Endothelial cell of umbilical vein (primary cell): ENCODE measurements around the gene VANGL2. TPM values are rescaled to one million over a fixed set of nuclear protein-coding genes. Genes with fewer than 3 reads are reported as not detected.

ENCODE experiments used
- BruUV-seq: library from RNA; stranded (reverse); fragments of 400-500 nt; replicated peaks from 2 replicates; lab custom pipeline; 2021; lab: Mats Ljungman, UMichigan
- CTCF ChIA-PET: fragments of 300-600, 350-600 bp; sonication (Branson Sonifier 250); formaldehyde crosslinking; loops from one replicate; lab custom pipeline; 2021; ENCODE audit warnings: antibody characterized with exemption, inconsistent platforms; lab: Charles Lee
- POLR2A ChIA-PET: fragments of 300-600, 350-600 bp; sonication (Branson Sonifier 250); formaldehyde crosslinking; loops from one replicate; lab custom pipeline; 2021; ENCODE audit warnings: antibody characterized with exemption, inconsistent platforms; lab: Charles Lee
- DNase-seq: peaks from one replicate; pipeline ENCODE4 v3.0.0-alpha.2; 2011; ENCODE audit warnings: low read depth, low spot score
- FAIRE-seq: peaks from 2 replicates; lab custom pipeline; 2011; peaks lifted over from hg19 to GRCh38; lab: Jason Lieb, UNC
- H2AFZ ChIP-seq: 2 replicates; pipeline ENCODE4 v1.6.0; 2012; ENCODE audit warnings: low read depth, low read length, control low read depth, inconsistent platforms
- H3K27ac ChIP-seq: 2 replicates; pipeline ENCODE4 v1.5.1; 2011; ENCODE audit warnings: low read depth, mild to moderate bottlenecking, control low read depth, low read length, moderate library complexity; ENCODE audit not compliant: insufficient read depth
- H3K27me3 ChIP-seq, 2 experiments: 2 replicates each; pipeline versions ENCODE4 v1.6.0 to v1.6.1; 2011; ENCODE audit warnings: low read length in 2 of 2, mixed read lengths in 1 of 2; ENCODE audit not compliant: control insufficient read depth in 2 of 2, insufficient read depth in 2 of 2
- H3K36me3 ChIP-seq, 2 experiments: 2 replicates in 1 of 2; 3 replicates in 1 of 2; pipeline ENCODE4 v1.5.1; 2011; ENCODE audit warnings: low read length in 2 of 2, mild to moderate bottlenecking in 1 of 2, moderate library complexity in 1 of 2; ENCODE audit not compliant: control insufficient read depth in 2 of 2, insufficient read depth in 2 of 2; ENCODE audit errors: extremely low read depth in 1 of 2
- H3K4me1 ChIP-seq: 3 replicates; pipeline ENCODE4 v1.5.1; 2011; ENCODE audit warnings: mild to moderate bottlenecking, low read length; ENCODE audit not compliant: control insufficient read depth, insufficient read depth; ENCODE audit errors: extremely low read depth
- H3K4me2 ChIP-seq: 2 replicates; pipeline ENCODE4 v1.6.1; 2011; ENCODE audit warnings: low read length, control low read depth, mixed read lengths; ENCODE audit not compliant: insufficient read depth
- H3K4me3 ChIP-seq, 3 experiments: fragments of 200-600 bp in 1 of 3; sonication (generic), shearing (Covaris generic) in 1 of 3; replicated peaks in 1 of 3; 2 replicates each; pipeline ENCODE4 v1.5.1; 2011 to 2016; ENCODE audit warnings: control low read depth in 3 of 3, low read length in 3 of 3, mild to moderate bottlenecking in 2 of 3, inconsistent platforms in 1 of 3, low read depth in 1 of 3, moderate library complexity in 1 of 3; ENCODE audit not compliant: insufficient read depth in 1 of 3
- H3K79me2 ChIP-seq: 2 replicates; pipeline ENCODE4 v1.6.0; 2012; ENCODE audit warnings: low read length, inconsistent platforms; ENCODE audit not compliant: control insufficient read depth, insufficient read depth
- H3K9ac ChIP-seq: replicated peaks from 2 replicates; pipeline ENCODE3; 2011; ENCODE audit warnings: low read length, control low read depth; ENCODE audit not compliant: insufficient read depth; ENCODE audit errors: extremely low read depth
- H3K9me1 ChIP-seq: replicated peaks from 3 replicates; pipeline ENCODE4 v1.6.0; 2011; ENCODE audit warnings: mild to moderate bottlenecking, low read length; ENCODE audit not compliant: control insufficient read depth, insufficient read depth; ENCODE audit errors: extremely low read depth
- H3K9me3 ChIP-seq: replicated peaks from 2 replicates; pipeline ENCODE4 v1.5.1; 2012; ENCODE audit warnings: low read length, inconsistent platforms; ENCODE audit not compliant: control insufficient read depth, insufficient read depth
- H4K20me1 ChIP-seq: replicated peaks from 2 replicates; pipeline ENCODE3; 2011; ENCODE audit warnings: mild to moderate bottlenecking, low read length; ENCODE audit not compliant: control insufficient read depth, insufficient read depth; ENCODE audit errors: extremely low read depth
- EZH2 ChIP-seq: IDR thresholded peaks from 2 replicates; pipeline ENCODE4 v1.6.1; 2012; ENCODE audit warnings: borderline replicate concordance, low read depth, mild to moderate bottlenecking, moderate library complexity, low read length, inconsistent platforms; ENCODE audit not compliant: severe bottlenecking
- FOS ChIP-seq: IDR thresholded peaks from 2 replicates; pipeline ENCODE4 v1.6.1; 2011; ENCODE audit warnings: mild to moderate bottlenecking, low read length, moderate library complexity, borderline replicate concordance; ENCODE audit not compliant: insufficient read depth
- GATA2 ChIP-seq: IDR thresholded peaks from 2 replicates; pipeline ENCODE4 v1.7.0; 2011; ENCODE audit warnings: low read depth, mild to moderate bottlenecking, moderate library complexity, mixed read lengths, low read length; ENCODE audit not compliant: insufficient read length, insufficient read depth
- JUN ChIP-seq: IDR thresholded peaks from 2 replicates; pipeline ENCODE4 v1.6.1; 2011; ENCODE audit warnings: borderline replicate concordance, low read depth; ENCODE audit not compliant: insufficient read length, insufficient read depth
- MYC ChIP-seq: IDR thresholded peaks from one replicate; pipeline ENCODE4 v1.6.1; 2011; ENCODE audit warnings: mild to moderate bottlenecking, low read depth, low read length
- POLR2A ChIP-seq: IDR thresholded peaks from 2 replicates; pipeline ENCODE4 v1.6.1; 2012; ENCODE audit warnings: low read depth, mild to moderate bottlenecking, control low read depth, low read length
- dilution Hi-C: fragments of 300-500 bp; cut with MboI; formaldehyde crosslinking; loops from one replicate; pipeline ENCODE4 v1.15.0; 2019; ENCODE audit warnings: low sequenced_read_pairs; ENCODE audit not compliant: extremely low pct_ligation_motif_present
- intact Hi-C: fragments of 100-400 bp; cut with micrococcal nuclease; formaldehyde crosslinking; loops from one replicate; pipeline ENCODE4 v1.10.0; 2022
- polyA plus RNA-seq, 4 experiments: library from polyadenylated mRNA; depleted of rRNA in 3 of 4; stranded (reverse) in 3 of 4; unstranded in 1 of 4; fragments of >200 nt; gene quantifications; 2 replicates each; pipeline versions ENCODE4 v1.2.1 to v1.2.3, GENCODE V29; 2011 to 2012; ENCODE audit warnings: missing spikeins in 1 of 4
- total RNA-seq: library from RNA; stranded (reverse); gene quantifications from 2 replicates; pipeline ENCODE4 v1.2.3, GENCODE V29; 2021
- TF ChIP-seq, protein P1 (sequence below), 2 donors: IDR thresholded peaks; 1 replicate in 1 of 2; 2 replicates in 1 of 2; pipeline ENCODE4 v1.5.1; 2011; ENCODE audit warnings: low read length in 2 of 2, mild to moderate bottlenecking in 2 of 2, moderate library complexity in 2 of 2, control low read depth in 1 of 2, inconsistent platforms in 1 of 2, low read depth in 1 of 2; ENCODE audit not compliant: insufficient read depth in 1 of 2; ENCODE audit errors: extremely low read depth in 1 of 2
- TF ChIP-seq, protein P2 (sequence below): IDR thresholded peaks from 2 replicates; pipeline ENCODE4 v1.6.1; 2011; ENCODE audit not compliant: insufficient read depth, insufficient read length

The VANGL2 gene
- total and polyA plus RNA-seq, 2 donors (not counting 3 experiments of a cell fraction or from before 2014, with no cell fraction given) = 0.01 TPM; not detected in 1

DNA sequence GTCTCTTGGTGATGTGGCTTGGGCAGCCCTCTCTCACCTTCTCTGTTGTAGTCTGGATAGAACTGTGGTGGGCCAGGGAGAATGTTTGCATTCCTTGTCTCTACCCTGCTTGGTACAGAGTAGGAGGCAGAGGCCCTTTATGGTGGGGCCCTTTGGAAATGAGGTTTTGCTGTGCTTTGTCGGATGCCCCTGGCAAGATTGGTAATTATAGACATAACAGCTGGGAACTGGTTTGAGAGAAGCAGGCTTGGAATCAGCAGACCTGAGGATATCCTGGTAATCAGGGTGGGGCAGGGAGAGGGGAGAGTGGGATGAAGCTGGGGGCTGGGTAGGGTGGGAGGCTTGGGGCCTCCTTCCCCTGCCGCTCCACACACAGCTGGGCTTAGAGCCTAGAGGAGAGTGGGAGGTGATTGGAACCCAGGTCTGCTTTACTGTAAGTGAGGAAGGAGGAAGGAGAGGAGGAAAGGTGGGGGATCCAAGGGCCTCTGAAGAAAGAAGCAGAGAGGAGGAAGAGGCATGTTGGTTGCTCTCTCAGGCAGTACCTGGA is 5.0 kb downstream of the VANGL2 start:
- Histone ChIP-seq H3K27ac (no peak overlapping the region), H3K4me3 (no peak overlapping the region), H3K79me2 (no peaks in the 10 kb centered on the region), H3K9me1 (no peaks in the 10 kb centered on the region), H3K9ac (no peak overlapping the region), H3K27me3 (peaks cover 72 to 80% of the 10 kb centered on the region in 2 experiments), H3K4me2 (no peak overlapping the region), H4K20me1 (no peaks in the 10 kb centered on the region), H2AFZ (no peak overlapping the region), H3K4me1 (peaks cover 13% of the 10 kb centered on the region), H3K36me3 (no peaks in the 10 kb centered on the region), H3K9me3 (no peaks in the 10 kb centered on the region)
- POLR2A ChIA-PET = no interaction called here
- BruUV-seq = no TSS peak
- intact Hi-C loops (no loop called here), dilution Hi-C loops (no loop called here)
- TF ChIP-seq GATA2 = no peak
- no peak for TF ChIP-seq MYC
- TF ChIP-seq EZH2 = no peak
- TF ChIP-seq JUN = no peak
- TF ChIP-seq POLR2A = no peak
- TF ChIP-seq FOS = no peak
- TF ChIP-seq, protein P1, sequence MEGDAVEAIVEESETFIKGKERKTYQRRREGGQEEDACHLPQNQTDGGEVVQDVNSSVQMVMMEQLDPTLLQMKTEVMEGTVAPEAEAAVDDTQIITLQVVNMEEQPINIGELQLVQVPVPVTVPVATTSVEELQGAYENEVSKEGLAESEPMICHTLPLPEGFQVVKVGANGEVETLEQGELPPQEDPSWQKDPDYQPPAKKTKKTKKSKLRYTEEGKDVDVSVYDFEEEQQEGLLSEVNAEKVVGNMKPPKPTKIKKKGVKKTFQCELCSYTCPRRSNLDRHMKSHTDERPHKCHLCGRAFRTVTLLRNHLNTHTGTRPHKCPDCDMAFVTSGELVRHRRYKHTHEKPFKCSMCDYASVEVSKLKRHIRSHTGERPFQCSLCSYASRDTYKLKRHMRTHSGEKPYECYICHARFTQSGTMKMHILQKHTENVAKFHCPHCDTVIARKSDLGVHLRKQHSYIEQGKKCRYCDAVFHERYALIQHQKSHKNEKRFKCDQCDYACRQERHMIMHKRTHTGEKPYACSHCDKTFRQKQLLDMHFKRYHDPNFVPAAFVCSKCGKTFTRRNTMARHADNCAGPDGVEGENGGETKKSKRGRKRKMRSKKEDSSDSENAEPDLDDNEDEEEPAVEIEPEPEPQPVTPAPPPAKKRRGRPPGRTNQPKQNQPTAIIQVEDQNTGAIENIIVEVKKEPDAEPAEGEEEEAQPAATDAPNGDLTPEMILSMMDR (IDR thresholded peaks at IDR 0.05; ENCODE audit: extremely low read depth in 1 of 2, insufficient read depth in 1 of 2, low read depth in 1 of 2, low read length in 2 of 2) = no peak
- TF ChIP-seq, protein P2, sequence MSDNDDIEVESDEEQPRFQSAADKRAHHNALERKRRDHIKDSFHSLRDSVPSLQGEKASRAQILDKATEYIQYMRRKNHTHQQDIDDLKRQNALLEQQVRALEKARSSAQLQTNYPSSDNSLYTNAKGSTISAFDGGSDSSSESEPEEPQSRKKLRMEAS = no peak
- no peak for FAIRE-seq
- CTCF ChIA-PET = no interaction called here
- no peak for DNase-seq
